K562 treated with DMSO at 1 percent for 48 hours (cell line): Measurements from ENCODE around the gene PRB4. TPM values are rescaled to one million over a fixed set of nuclear protein-coding genes. Genes with fewer than 3 reads are reported as not detected.

Experiments
- total RNA-seq: library from RNA; unstranded; fragments of 300-600 nt; gene quantifications from 2 replicates; pipeline ENCODE4 v1.2.3, GENCODE V29; 2022; ENCODE audit warnings: low replicate concordance; ENCODE audit errors: extremely low read depth

PRB4 gene
- not detected in 2 replicates for total RNA-seq

GRCh38 chr12:11310336-11310735 lies at the start of gene PRB4:
PRB4 (minus strand) TSS chr12:11310436; CDS start chr12:11310398, 38 bp downstream.

GRCh38 chr12:11269607-11270006 lies 40.6 kb downstream of the PRB4 start, which contains the start of gene PRB3:
PRB3 (minus strand) TSS chr12:11269707; CDS start chr12:11269669, 38 bp downstream.

Other genes with a start within 250 kb of the PRB4 start
- gene TAS2R46, start 248.1 kb downstream of the PRB4 start, total RNA-seq, result not detected in 2 replicates
- gene TAS2R43, start 218.1 kb downstream of the PRB4 start, total RNA-seq, result not detected in 2 replicates
- not detected in 2 replicates for gene TAS2R30, start 175.8 kb downstream of the PRB4 start, total RNA-seq
- gene SMIM10L1, start 139.2 kb downstream of the PRB4 start, total RNA-seq, result not detected in 2 replicates
- not detected in 2 replicates for gene TAS2R42, start 123.5 kb downstream of the PRB4 start, total RNA-seq
- gene PRB3, start 40.7 kb downstream of the PRB4 start, total RNA-seq, result not detected in 2 replicates
- gene PRB2, start 85.1 kb upstream of the PRB4 start, total RNA-seq, result not detected in 2 replicates